ENCODE measurements around the gene MPI. TPM values are rescaled to one million over a fixed set of nuclear protein-coding genes. Genes with fewer than 3 reads are reported as not detected.

The MPI gene, protein sequence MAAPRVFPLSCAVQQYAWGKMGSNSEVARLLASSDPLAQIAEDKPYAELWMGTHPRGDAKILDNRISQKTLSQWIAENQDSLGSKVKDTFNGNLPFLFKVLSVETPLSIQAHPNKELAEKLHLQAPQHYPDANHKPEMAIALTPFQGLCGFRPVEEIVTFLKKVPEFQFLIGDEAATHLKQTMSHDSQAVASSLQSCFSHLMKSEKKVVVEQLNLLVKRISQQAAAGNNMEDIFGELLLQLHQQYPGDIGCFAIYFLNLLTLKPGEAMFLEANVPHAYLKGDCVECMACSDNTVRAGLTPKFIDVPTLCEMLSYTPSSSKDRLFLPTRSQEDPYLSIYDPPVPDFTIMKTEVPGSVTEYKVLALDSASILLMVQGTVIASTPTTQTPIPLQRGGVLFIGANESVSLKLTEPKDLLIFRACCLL
- total RNA-seq = 29.4 TPM
- long read RNA-seq, full-length matches to known transcripts = 22 of 30 reads
- long read RNA-seq, partial matches to known transcripts = 1 of 30 reads
- long read RNA-seq, other reads (novel, unspliced or antisense) = 7 of 30 reads

DNA sequence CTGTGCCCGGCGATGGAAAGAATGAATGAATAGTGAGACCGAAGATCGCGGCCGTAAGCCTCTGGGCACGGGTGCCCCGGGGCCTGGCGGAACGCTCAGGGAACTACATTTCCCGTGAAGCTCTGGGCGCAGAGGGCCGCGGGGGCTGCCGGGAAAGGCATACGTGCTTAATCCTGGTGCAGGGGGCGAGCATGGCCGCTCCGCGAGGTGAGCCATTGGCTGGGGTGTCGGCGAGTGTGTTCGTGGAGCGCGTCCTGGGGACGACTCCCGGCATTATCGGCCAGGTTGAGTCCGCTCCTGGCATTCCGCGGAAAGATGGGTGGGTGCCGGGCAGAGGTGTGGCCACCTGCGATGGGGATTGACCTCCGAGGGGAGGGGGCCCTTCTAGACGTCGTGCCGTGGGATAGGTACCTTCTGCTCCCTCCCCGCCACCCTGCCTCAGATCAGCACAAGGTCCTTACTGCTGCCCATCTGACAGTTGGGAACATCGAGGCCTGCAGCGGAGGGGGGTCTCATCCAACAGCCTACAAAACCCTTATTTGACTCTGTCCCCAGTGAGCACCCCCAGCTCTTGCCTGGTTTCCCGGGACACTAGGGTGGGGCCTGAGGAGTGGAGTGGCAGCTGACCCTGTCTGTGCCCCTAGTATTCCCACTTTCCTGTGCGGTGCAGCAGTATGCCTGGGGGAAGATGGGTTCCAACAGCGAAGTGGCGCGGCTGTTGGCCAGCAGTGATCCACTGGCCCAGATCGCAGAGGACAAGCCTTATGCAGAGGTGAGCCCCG, at the start of gene MPI:
MPI (plus strand) TSS at position 160 of the 782 bp plus-strand sequence; CDS start at position 192, 32 bp downstream.
- Histone ChIP-seq H3K4me3 (peak within 1 kb of the TSS; percentile 99), H3K27me3 (ENCODE audit: low read depth) (no peaks in the 10 kb centered on the region), H3K36me3 (peaks cover 19% of the 10 kb centered on the region), H3K9me3 (no peaks in the 10 kb centered on the region), H3K27ac (peak within 1 kb of the TSS; percentile 81), H3K4me1 (peaks cover 20% of the 10 kb centered on the region)
- DNase-seq (peak; percentile 92), ATAC-seq (peak; percentile 96 to 99)
- TF ChIP-seq, protein P1, sequence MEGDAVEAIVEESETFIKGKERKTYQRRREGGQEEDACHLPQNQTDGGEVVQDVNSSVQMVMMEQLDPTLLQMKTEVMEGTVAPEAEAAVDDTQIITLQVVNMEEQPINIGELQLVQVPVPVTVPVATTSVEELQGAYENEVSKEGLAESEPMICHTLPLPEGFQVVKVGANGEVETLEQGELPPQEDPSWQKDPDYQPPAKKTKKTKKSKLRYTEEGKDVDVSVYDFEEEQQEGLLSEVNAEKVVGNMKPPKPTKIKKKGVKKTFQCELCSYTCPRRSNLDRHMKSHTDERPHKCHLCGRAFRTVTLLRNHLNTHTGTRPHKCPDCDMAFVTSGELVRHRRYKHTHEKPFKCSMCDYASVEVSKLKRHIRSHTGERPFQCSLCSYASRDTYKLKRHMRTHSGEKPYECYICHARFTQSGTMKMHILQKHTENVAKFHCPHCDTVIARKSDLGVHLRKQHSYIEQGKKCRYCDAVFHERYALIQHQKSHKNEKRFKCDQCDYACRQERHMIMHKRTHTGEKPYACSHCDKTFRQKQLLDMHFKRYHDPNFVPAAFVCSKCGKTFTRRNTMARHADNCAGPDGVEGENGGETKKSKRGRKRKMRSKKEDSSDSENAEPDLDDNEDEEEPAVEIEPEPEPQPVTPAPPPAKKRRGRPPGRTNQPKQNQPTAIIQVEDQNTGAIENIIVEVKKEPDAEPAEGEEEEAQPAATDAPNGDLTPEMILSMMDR (IDR thresholded peaks at IDR 0.05) = no peak
- intact Hi-C loops (cut with DNase I) = no loop called here

DNA sequence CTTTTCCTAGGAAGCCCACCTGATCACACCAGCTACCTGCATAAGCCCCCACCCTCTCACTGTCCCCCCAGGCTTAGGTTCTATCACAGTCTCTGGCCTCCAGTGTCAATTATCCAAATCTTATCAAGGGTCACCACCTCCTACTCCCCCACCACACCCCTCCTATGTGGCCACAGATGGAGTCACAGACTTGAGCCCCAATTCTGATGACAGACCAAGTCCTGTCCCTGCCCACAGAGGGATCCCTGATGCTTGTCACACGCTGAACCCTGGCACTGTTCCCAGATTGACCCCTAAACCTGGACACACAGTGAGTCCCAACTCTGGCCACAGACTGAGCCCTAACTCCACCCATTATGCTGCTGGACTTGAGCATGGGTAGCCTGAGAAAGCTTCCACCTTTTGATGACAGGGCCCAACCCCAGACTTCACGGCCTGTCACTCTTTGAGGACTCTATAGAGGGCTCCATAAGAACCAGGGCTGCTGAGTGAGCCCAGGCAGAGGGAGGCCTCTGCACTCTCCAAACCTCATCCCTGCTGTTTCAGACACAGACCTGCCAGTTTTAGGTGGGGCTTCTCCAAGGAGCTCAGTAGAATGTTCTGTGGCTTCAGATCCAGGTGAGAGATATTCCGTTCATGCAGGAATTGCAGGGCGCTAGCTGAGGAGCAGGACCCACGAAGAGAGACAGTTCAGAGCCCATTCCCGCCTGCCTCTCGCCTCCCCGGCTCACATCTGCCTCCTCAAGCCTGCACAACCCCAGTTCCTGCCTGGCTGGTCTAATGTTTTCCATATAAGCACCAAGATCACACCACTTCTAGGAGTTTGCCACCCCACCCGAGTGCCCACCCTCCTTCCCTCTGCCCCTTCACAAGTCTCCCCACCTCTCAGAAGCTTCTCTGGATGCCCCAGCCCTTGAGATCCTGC, 48.7 kb upstream of the MPI start:
- intact Hi-C loops (cut with DNase I) = no loop called here
- ATAC-seq (no peak), DNase-seq (no peak)
- Histone ChIP-seq H3K9me3 (no peaks in the 10 kb centered on the region), H3K27ac (no peak overlapping the region), H3K36me3 (peaks cover 51% of the 10 kb centered on the region), H3K27me3 (ENCODE audit: low read depth) (no peaks in the 10 kb centered on the region), H3K4me1 (peaks cover 18% of the 10 kb centered on the region), H3K4me3 (no peak overlapping the region)
- TF ChIP-seq, protein P1 (IDR thresholded peaks at IDR 0.05) = no peak

DNA sequence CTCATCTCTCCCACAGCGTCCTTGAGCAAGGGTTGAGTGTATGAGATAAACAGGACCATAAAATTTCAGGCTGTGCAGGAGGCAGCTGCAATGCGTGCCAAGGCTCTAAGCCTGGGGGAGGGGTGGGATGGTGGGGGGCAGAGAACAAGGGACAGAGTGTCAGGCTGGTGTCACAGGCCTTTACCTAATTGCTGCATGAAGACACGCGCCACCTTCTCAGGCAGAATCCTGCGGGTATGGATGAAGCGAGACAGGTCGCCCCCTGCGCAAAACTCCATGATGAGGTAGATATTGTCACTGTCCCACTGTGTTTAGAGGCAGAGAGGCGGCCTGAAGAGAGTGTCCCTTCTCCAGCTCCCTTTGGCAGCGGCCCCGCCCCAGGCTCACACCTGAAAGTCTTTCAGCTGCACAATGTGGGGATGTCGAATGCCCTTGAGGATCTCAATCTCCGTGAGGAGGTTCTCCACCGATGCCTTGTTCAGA, 47.9 kb upstream of the MPI start:
- TF ChIP-seq, protein P1 (IDR thresholded peaks at IDR 0.05) = no peak
- H3K27me3 ChIP-seq (ENCODE audit: low read depth) = no peaks in the 10 kb centered on the region
- H3K36me3 ChIP-seq = peaks cover 51% of the 10 kb centered on the region
- H3K4me3 ChIP-seq = peak overlapping the region; percentile 99
- H3K9me3 ChIP-seq = no peaks in the 10 kb centered on the region
- H3K27ac ChIP-seq = peak overlapping the region; percentile 86
- DNase-seq = no peak
- intact Hi-C loops (cut with DNase I) = no loop called here
- ATAC-seq = no peak
- peaks cover 18% of the 10 kb centered on the region for H3K4me1 ChIP-seq

DNA sequence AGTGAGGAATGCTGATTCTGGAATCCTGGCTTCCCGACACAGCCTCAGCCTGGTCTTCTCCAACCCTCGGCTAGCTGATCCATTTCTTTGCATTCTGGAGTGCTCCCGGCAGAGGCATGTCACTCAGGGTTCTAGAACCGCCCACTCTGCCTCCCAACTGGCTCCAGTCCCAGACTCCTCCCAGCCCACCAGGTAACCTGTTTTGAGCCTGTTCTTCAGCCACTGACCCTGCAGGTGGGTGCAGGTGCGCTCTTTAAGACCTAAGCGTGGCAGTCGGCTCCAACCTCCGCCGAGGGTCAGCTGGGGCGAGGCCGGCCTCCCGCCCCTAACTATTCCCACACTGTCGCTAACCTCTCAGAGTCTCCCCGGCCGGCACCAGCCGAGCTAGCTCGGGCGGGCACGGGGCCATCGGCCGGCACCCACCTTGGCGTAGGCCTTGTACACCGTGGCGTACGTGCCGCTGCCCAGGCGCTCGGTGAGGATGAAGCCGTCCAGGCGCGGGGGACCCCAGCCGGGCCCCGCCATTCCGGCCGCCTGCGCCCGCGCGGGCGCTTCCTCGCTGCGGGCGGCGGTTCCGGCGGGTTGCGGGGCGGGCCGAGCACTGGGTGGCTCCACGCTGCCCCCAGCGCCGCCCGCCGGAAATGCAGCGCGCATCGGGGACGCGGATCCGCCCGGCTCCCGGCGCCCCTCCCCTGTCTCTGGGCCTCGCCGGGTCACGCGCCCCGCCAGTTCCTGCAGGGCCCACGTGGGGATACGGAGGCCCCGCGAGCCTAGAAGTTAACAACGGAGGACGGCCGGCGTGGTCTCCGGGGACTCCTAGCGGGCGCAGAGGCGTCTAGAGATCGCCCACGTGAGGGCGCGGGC, 47.0 kb upstream of the MPI start, which contains the start of gene ULK3:
ULK3 (minus strand) TSS at position 576 of the 864 bp plus-strand sequence; CDS start at position 525, 51 bp downstream.
- peak; percentile 94 for DNase-seq
- intact Hi-C loops (cut with DNase I) = no loop called here
- Histone ChIP-seq H3K4me3 (peak within 1 kb of the TSS; percentile 99), H3K9me3 (no peaks in the 10 kb centered on the region), H3K27ac (peak within 1 kb of the TSS; percentile 86), H3K27me3 (ENCODE audit: low read depth) (no peaks in the 10 kb centered on the region), H3K36me3 (peaks cover 55% of the 10 kb centered on the region), H3K4me1 (peaks cover 18% of the 10 kb centered on the region)
- TF ChIP-seq, protein P1 (IDR thresholded peaks at IDR 0.05) = peak; percentile 60
- ATAC-seq = peak; percentile 96

Data from lower lobe of right lung (tissue), 2 donors.